ENCODE results near the gene FAM184B.

DNA sequence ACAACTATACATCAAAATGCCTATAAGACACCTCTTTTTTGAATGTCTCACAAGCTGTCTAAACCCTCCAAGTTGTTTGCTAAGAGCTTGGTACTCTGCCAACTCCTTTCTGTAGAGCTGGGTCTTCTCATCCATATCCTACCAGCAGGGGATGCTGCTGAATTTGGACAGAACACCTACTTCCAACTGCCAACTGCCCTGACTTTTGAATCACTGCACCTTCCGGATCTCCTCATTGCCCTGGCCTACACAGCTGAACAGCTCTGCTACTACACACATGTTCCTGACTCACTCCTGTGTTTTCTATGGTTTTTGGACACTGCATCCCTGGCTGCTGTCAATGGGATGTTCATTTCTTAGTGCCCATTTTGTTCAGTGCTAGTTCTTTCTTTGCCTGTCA, 18.7 kb downstream of the FAM184B start:
- TF ChIP-seq SIN3A (IDR thresholded peaks at IDR 0.05; ENCODE audit: low read depth) (no peak), EZH2 (IDR thresholded peaks at IDR 0.05) (no peak), REST (IDR thresholded peaks at IDR 0.05; ENCODE audit: low read depth) (no peak), ATF3 (IDR thresholded peaks at IDR 0.05) (no peak)
- TF ChIP-seq, protein P1, sequence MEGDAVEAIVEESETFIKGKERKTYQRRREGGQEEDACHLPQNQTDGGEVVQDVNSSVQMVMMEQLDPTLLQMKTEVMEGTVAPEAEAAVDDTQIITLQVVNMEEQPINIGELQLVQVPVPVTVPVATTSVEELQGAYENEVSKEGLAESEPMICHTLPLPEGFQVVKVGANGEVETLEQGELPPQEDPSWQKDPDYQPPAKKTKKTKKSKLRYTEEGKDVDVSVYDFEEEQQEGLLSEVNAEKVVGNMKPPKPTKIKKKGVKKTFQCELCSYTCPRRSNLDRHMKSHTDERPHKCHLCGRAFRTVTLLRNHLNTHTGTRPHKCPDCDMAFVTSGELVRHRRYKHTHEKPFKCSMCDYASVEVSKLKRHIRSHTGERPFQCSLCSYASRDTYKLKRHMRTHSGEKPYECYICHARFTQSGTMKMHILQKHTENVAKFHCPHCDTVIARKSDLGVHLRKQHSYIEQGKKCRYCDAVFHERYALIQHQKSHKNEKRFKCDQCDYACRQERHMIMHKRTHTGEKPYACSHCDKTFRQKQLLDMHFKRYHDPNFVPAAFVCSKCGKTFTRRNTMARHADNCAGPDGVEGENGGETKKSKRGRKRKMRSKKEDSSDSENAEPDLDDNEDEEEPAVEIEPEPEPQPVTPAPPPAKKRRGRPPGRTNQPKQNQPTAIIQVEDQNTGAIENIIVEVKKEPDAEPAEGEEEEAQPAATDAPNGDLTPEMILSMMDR (IDR thresholded peaks at IDR 0.05 in 2 of 3, conservative IDR thresholded peaks at IDR 0.05 in 1 of 3; ENCODE audit: borderline replicate concordance in 1 of 3, insufficient read depth in 1 of 3, low read depth in 2 of 3, low read length in 2 of 3), result peak; percentile 7 to 37 (median 37); a peak in 3 of 6 replicates

All from HCT116 (cell line).